ENCODE data around the gene ROBO1.

Gene ROBO1

DNA sequence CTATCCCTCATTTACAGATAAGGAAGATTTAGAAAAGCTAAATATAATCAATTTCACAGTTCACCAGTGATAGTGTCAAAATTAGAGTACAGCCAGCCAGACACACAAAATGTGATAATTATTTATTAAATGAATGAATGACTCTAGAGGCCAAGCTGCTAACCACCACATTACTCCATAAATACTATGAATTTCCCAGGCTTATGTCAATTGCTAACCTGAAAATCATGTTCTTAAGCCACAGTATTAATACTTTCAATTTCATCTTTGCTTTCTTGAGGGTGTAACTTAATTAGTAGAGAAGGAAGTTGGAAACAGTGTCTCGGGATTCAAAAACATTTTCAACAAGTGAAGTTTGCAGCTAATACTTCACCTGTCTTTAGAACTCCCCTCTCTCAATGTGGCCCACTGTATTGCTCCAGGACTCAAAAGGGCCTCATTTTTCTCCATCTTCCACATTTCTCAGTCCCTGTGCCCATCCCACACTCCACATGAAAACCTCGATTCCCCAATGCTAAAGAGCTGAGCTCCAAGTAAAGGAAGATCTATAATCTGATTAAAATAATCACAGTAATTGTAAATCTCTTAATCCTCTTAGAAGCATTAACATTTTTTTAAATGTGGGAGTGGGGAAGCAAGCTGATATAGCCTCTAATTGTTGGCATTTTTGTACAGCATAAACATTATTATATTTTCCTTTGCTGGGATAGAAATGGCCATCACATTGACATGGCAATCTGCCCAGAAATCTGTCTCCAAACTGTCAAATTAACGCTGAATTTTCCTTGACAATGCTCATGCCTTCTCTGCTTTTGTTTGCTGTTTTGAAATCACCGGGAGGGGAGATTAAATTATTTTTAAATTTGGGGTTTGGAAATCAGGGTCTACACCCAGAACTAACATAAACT is 765.1 kb downstream of the ROBO1 start:
- no peak for DNase-seq

DNA sequence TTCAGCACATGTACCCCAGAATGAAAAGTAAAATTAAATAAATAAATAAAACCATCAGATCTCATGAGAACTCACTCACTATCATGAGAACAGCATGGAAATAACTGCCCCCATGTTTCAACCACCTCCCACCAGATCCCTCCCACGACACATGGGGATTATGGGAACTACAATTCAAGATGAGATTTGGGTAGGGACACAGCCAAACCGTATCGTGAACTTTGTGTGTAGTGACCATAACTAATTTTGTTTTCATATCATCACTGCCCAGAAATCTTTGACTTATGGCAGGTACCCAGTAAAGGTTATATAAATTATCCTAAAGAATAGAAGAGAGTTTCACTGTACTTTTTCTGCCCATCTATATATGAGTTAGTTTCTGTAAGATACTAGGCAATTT is 766.5 kb downstream of the ROBO1 start:
- no peak for DNase-seq

DNA sequence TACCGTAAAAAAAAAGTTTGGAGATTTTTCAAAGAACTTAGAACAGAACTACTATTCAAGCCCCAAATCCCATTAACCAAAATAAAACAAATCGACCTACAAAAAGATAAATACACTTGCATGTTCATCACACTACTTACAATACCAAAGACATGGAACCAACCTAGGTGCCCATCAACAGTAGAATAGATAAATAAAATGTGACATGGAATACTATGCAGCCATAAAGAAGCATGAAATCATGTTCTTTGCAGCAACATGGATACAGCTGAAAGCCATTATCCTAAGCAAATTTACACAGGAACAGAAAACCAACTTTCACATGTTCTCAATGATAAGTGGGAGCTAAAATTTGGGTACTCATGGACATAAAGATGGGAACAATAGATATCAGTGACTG is 768.7 kb downstream of the ROBO1 start:
- DNase-seq, result no peak

DNA sequence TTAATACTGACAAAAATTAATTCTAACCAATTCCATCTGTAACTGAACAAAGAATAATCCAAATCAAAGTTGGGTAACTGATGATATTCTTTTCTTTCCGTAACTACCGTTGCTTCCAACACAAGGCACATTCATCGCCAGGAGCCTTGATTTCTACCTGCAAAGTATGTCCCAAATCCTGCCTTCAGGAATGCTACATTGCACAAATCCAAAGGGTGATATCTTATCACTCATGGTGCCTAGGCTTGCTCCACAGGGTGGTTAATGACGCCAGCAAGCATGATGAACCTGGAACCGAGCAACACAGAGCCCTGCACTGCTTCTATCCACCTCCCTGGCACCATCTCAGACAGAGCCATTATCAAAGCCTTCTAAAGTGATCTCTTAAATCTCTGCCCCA is 772.7 kb downstream of the ROBO1 start:
- DNase-seq, result no peak

DNA sequence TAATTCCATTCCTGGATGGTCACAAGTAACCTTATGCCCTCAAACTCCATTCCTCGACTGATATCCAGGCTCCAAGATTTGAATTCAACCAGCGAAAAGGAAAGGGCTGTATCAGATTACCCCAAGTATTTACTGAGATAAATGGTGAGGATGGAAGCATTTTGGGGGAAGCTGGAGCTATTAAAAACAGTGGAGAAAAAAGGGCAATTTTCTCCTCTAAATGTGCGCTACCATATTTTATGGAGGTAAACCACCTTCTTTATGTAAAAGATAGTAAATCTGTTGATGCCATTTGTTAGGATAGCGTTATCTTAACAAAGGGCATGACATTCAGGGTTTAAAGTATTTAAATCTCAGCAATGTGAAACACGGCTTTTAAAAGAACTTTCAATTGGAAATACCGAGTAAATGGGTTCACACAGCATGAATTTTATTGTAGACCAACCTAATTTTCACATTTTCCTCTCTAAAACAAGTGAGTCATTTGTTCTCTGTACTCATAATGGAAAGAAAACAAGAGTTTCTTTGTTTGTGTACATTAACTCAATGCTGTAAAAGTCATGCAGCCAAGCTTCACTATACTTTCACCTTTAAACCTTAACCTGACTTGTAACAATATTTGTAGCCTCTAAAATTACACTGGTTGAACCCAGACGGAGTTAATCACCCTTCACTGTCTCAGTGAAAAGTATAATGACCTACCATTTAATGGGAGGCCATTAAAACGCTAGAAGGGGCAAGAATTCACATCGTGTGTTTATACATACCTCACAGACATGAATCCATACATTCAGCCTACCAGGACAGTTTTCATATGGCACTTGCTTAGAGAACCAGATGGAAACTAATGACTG is 773.4 kb downstream of the ROBO1 start:
- no peak for DNase-seq

DNA sequence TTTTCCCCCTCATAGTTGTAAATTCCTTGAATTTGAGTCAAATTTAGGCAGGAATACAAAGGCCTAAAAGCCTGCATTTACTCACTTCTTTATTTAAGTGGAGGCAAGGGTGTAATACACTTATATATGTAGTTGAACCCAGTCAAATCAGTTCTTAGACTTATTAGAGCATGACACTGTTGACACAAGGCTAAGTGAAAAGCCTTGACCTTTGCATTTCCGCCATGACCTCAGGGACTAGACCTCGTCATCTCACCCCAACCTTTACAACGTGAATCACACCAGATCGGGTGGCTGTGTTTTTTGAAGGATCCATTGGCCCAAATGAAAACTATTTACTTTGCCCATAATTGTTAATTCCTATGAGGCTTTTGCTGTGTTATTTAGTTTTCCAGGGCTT is 774.4 kb downstream of the ROBO1 start:
- no peak for DNase-seq

DNA sequence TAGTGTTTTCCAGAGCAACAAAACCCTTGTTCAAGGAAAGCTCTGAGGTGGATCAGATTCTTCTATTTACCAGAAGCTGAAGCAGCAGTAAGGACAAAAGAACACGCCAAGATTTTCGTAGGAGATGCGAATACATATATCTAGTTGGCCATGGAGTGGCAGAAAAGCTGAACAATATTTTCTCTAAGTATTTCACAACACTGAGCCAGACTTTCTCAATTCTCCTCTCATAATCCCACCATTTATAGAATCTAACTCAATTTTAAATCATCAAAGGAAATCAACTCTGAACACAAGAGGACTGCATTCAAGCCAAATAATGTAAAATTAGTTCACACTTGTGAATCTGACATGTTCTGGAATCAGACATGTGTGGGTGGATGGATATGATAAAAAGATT is 775.0 kb downstream of the ROBO1 start:
- DNase-seq, result no peak

DNA sequence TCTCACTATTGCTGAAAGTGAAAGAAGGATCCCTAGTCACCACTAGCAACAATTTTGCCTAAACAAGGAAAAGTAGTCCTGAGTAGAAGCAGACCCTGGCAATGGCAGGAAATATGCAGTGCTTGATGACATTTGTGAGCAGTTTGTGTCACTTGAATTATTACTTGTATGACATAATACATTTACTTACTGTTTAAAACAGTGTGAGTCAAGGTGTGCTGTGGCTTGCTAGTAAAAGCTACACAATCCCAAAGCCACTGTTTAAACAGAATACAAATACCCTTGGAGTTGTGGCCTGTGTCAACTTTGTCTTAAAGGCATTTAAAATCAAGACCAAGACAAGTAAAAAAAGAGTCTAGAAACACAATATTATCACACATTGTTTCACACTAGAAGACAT is 775.4 kb downstream of the ROBO1 start:
- no peak for DNase-seq

DNA sequence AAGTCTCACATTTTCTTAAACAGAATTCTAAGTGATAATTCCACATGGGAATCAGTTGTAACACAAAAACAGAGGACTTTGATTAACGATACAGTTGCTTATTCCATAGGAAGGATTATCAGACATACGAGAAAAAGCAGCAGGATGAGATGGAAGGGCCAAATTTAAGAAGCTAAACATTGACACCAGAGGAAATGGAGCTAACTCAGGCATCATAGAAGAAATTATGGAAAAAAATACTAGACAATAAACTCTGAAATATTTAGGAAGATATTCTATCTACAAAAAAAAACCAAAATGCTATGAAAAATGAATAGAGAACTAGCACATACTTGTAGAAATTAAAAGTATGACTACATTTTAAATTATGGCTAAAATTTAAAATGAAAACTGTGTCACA is 776.1 kb downstream of the ROBO1 start:
- no peak for DNase-seq

DNA sequence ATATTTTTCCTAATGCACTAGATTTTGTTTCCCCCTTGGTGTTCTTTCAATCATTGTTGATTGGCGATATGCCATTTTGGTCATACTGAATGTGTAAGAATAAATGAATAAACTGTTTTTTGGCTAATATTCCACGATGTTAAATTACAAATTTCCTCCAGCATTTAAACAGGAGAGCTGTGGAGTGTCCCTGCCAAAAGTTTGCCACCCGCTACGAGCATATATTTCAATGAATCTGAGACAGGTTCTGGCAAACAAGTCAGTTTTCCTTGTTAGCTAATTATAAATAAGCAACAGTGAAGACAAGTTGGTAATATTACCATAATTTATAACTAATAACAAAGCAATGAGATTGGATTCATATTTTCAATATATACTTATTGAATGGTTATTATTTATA is 777.6 kb downstream of the ROBO1 start:
- no peak for DNase-seq

DNA sequence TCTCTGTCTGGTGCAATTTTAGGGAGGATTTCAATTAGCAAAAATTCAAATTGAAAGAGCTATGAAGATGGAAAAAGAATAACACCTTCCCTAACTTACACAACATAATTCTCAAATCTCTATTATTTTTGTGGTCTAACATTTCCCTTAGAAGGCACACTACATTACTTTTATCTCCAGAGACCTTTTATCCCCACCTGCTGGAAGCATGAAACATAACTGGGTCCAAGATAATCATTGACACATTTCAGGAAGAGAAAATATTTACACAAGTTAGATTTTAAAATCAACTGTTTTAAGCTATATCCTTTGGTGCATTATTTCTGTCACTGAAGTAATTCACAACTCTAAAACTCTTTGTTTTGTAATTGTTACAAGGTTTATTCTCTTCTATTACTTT is 779.5 kb downstream of the ROBO1 start:
- DNase-seq, result peak; percentile 18

DNA sequence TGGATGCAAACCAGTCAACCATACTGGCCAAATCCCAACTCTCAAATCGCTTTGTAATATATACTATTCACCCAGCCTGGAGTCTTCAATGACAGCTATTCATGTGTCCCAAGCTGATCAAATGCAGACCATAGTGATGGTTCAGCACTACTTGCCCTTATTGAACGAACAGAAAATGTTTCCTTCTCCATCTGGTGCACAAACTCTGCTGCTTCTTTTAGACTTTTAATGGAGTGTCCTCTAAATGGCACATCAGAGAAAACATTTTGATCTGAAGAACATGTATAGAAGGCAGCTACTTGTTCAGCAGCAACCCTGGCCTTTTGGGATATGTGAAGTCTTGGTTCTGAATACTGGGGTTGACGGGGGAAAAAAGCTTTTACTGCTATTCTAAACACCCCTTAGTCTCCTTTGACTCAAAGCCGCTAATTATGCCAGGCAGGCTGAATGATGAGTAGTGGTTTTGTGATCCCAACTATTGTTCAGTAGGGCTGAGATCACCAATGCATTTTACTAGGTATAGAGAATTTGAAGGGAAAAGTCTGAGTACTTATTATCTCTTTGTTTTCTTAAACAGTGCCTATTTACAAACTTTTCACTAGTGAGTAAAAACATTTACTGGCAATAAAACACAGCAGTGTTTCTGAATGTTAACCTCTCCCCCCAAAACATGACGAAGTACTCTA is 781.2 kb downstream of the ROBO1 start:
- DNase-seq, result no peak

DNA sequence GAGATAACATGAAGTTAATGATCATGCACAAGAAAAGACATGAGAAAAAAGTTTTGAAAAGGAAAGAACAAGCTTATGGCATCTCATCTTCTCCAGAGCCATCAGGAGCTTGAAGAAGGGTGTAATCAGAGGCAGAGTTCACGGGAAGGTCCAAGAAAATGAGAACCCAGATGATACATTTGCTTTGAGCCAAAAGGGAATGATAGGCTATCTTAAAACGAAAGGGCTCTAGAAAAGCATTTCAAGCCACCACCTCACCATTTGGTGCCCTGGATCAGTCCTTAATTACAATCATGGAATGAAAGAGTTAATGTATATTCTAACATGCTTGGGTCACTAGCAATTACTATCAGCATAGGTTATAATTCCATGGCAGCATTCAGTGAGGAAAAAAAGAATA is 781.8 kb downstream of the ROBO1 start:
- no peak for DNase-seq

DNA sequence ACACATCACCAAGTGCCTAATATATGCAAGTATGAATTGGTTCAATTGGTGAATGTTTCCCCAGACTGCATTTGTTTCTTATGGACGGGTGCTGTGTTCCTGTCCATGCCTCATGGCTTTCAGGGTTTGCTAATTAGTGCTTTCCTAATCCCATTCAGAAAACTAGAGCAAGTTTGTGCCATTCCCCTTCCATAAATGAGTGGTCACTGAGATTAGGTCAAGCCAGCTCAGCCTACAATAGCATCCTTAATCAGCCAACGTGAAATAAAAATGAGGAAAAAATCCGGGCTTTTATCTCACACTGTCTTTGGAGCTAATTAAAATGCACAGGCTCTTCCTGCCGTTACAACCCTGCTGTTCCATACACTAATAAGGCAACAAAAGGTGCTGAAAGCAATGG is 788.8 kb downstream of the ROBO1 start:
- no peak for DNase-seq

DNA sequence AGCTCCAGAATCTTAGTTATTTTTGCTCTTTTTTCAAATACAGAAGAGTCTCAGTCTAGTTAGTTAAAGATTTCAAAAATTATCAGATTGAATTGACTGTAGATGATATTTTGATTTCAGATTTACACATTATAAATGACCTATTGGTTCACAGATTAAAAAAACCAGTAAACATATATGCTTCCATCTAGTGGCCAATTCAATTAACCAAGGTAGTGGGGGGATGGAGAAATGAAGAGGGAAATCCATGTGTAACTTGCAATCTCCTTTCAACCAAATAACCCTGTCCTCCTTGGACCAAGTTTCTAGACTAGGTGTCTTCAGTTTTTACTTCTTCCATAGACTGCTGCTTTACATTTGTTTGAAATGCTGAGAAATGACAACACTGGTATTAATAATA is 789.8 kb downstream of the ROBO1 start:
- peak; percentile 7 for DNase-seq

DNA sequence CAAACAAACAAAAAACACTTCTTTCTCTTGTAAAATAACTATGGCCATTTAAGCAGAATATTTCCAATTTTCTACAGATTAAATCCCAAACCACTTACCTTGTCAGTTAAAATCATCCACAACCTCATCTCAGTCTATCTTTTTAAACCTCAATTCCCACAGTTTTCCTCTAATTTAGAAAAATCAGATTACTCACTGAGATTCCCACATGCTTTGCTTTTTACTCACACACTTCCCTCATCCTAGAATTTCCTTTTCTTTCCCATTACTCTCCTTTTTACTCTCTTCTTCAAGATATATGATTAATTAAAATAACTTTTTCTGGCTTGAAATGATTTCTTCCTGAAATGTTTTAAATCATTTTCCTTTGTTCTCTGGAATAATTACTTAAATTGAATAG is 790.7 kb downstream of the ROBO1 start:
- DNase-seq, result no peak

DNA sequence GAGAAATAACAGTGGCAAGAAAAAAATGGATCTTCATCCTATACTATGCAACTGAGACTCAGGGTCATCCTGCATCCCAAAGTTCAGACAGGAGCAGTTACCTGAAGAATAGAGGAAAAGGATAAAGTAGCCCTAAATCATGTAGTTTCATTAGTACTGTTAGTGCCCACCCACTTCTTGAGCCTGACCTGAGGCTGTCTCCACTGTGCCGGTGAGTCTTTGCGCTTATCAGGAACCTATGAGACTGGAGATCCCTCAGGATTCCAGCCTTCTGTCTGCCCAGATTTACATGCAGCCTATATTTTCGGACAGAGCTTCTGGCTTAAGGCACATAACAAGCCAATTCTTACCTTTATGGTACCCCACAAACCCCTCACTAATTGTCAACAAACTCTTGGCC is 791.6 kb downstream of the ROBO1 start:
- no peak for DNase-seq

DNA sequence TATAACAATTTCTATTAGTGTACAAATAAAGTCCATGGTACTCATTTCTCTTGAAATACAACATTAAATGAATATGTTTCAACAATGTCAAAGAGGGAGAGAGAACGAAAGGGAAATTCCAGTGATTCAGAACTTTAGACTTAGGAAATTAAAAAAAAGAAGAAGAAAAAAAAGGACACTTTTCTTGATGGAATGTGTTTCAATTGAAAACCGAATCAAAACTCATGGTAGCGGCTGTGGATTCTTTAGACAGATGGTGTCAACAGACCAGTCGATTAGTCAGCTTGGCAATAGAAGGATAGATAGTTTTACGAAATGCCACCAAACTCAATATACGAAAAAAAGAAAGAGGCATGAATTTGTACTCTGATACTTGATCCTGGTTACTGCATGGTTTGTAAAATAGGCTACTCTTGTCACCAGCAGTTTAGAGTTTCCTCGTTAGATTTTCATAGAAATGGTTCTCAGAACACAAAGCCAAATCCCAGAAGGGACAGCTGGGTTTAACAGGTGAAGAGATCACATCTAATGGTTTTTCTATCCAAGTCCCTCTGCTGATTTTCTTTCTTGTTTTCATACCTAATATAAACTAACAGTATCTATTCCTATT is 793.5 kb downstream of the ROBO1 start:
- DNase-seq, result no peak

DNA sequence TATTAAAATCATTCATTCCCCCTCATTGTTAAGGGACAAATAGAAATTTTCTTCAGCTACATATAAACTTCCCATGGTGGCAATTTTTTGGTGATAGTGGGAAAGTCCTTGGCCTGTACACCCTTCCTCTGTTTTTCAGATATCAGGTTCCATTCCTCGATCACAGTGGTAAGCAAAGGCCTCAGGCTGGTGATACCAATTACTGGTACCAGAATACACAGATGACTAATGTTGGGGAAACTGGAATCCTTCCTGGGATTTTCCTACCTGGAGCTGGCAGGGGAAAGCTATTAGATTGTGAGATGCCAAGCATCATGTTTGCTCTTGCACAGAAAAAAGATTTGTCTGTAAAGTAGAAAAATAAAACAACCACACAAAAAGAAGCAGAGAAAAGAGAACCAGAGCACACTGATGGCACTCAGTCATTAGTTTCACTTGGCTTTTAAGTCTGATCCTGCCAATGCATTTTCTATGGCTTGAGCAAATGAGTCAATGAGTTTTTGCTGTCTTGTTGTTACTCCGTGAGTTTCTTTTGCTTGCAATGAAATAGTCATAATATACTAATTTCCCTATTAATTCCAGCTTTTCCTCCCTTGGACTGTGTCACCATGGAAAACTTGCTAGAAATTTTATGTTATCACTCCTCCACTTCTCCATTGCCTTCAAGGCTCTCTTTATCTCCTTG is 795.0 kb downstream of the ROBO1 start:
- no peak for DNase-seq

DNA sequence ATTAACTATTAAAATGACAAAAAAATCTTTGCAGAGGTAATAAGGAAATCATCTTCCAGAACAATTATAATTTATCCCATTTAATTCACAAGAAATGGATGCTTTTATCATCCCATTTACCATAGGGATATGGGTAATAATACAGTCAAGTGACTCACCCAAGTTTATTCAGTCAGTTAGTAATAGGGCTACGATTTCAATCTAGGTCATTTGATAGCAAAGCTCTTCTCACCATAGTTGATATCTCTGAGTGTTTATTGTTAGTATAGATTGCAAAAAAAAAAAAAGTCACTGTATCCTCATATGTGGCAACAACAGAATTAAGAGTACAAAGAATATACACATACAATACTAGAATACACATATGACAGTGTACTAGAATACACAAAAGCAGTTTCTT is 797.1 kb downstream of the ROBO1 start:
- no peak for DNase-seq

DNA sequence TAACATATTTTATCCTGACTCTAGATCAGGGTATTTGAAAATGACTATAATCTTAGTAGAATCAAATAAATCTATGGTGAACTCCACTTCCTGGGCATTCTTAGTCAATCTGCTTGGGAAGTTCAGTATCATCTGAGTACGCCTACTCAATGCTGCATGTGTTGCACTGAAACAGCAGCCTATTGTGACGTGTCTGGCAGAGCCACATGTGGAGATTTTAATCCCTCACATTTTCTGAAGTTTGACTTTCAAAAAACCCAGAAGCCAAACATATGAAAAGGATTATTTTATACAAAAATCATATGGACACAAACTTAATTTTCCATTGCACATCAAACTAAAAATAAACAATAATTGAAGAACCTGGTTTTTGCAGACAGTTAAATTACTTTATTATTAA is 798.3 kb downstream of the ROBO1 start:
- DNase-seq, result no peak

DNA sequence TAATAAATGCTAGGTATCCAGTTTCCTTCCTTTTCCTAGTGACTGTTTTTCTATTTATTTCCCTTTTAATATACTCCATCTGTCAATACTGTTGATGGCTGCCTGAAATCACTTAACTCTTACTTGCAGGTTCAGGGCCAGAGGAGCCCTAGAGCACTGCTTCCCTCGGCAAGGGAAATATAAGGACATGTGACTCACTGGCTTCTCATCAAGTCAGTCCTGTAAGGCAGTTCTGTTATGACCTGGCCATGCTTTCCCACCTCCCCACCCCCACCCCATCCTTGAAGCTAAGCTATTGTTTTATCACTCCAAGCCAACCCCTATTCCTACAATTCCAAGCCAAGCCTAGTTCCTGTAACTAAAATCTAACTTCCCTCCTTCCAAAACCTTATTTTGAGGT is 800.7 kb downstream of the ROBO1 start:
- no peak for DNase-seq

DNA sequence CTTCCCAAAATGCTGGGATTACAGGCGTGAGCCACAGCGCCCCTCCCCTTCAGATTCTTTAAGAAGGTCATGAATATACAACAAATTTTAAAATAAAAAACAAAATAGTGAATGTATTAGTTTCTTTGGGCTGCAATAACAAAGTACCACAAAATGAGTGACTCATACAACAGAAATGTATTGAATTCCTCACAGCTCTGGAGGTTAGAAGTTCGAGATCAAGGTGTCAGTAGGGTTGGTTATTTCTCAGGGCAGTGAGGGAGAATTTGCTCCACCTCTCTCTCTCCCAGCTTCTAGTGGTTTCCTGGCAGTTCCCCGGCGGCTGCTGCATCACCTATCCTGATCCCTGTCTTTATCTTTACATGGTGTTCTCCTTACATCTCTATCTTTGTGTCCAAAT is 804.0 kb downstream of the ROBO1 start:
- no peak for DNase-seq

Measured in hematopoietic multipotent progenitor cell treated with erythropoietin and hydrocortisone succinate and interleukin-3 and kit ligand, for 6 days (in vitro differentiated cells).